HL-60 (cell line): ENCODE results near the gene PDE11A.

Experiments used
- DNase-seq, 2 experiments: peaks; one replicate each; pipeline ENCODE4 v3.0.0-alpha.2; 2010 to 2020; ENCODE audit warnings: low read depth in 1 of 2, low spot score in 1 of 2
- H3K27ac ChIP-seq: fragments of 250-450 bp; sonication (Bioruptor Pico); replicated peaks from 2 replicates; pipeline ENCODE4 v1.5.1; 2020; ENCODE audit warnings: mild to moderate bottlenecking, moderate library complexity
- H3K27me3 ChIP-seq: fragments of 250-450 bp; sonication (Bioruptor Pico); 2 replicates; pipeline ENCODE4 v1.5.1; 2021; ENCODE audit warnings: mild to moderate bottlenecking, moderate library complexity; ENCODE audit not compliant: insufficient read depth, poor library complexity, severe bottlenecking
- H3K4me3 ChIP-seq: replicated peaks from 2 replicates; pipeline ENCODE4 v1.5.1; 2011; ENCODE audit warnings: mild to moderate bottlenecking, control low read depth, low read length; ENCODE audit not compliant: insufficient read depth
- CTCF ChIP-seq: IDR thresholded peaks from one replicate; pipeline ENCODE4 v1.5.1; 2011; ENCODE audit warnings: low read length, control low read depth, inconsistent platforms; ENCODE audit not compliant: insufficient read depth
- GABPA ChIP-seq: IDR thresholded peaks from 2 replicates; pipeline ENCODE4 v1.6.1; 2012; ENCODE audit warnings: low read depth
- POLR2AphosphoS5 ChIP-seq: IDR thresholded peaks from 2 replicates; pipeline ENCODE4 v1.6.1; 2012; ENCODE audit warnings: low read depth
- REST ChIP-seq: IDR thresholded peaks from 2 replicates; pipeline ENCODE4 v1.6.1; 2012; ENCODE audit warnings: low read depth; ENCODE audit not compliant: insufficient replicate concordance
- SPI1 ChIP-seq: IDR thresholded peaks from 2 replicates; pipeline ENCODE4 v1.6.1; 2012; ENCODE audit warnings: low read depth, mild to moderate bottlenecking, borderline replicate concordance

PDE11A gene

GRCh38 chr2:177662895-177663294 lies 409.7 kb downstream of the PDE11A start:
- TF ChIP-seq CTCF, result no peak
- TF ChIP-seq POLR2AphosphoS5, result no peak
- TF ChIP-seq SPI1, result no peak
- no peak for TF ChIP-seq REST
- no peak for TF ChIP-seq GABPA
- Histone ChIP-seq H3K4me3 (no peak overlapping the region), H3K27ac (no peak overlapping the region), H3K27me3 (peaks cover 2% of the 10 kb centered on the region)
- no peak for DNase-seq

DNA sequence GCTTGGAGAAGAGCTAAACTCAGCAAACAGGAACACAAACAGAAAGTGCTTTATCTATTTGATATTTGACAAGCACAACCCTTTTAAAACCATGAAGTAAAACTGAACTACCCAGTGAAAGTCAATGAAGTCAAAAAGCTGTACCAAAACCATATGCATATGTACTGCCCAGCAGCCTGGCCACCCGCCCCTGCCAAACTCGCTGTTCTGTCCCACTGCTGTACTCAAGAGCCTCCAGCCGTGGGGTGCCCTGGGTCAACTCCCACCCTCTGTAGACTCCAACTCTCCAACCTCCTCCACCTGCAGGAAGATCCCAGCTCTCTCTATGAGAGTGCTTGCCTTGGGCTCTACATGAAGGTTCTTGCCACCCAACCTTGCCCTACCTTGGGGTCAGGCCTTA lies 411.8 kb downstream of the PDE11A start:
- DNase-seq, result no peak
- Histone ChIP-seq H3K27ac (no peak overlapping the region), H3K27me3 (peaks cover 2% of the 10 kb centered on the region), H3K4me3 (no peak overlapping the region)
- TF ChIP-seq CTCF, result no peak
- no peak for TF ChIP-seq GABPA
- TF ChIP-seq REST, result no peak
- no peak for TF ChIP-seq POLR2AphosphoS5
- no peak for TF ChIP-seq SPI1

DNA sequence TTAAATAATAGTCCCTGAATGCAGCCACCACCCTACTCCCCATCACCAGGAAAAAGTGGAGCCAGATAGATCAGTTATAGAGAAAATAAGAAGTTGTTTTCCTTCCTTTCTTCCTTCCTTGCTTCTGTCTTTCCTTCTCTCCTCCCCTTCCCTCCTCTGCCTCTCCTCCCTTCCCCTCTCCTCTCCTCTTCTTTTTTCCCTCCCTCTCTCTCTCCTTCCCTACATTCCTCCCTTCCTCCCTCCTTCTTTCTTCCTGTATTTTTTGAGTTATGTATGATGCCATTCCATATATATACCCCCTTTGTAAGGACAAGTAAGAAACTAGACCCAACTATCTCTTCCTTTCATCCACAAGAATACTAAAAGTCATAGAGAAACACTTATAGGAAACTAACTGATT lies 414.3 kb downstream of the PDE11A start:
- no peak for TF ChIP-seq POLR2AphosphoS5
- TF ChIP-seq CTCF, result no peak
- no peak for TF ChIP-seq SPI1
- no peak for TF ChIP-seq GABPA
- TF ChIP-seq REST, result no peak
- no peak for DNase-seq
- Histone ChIP-seq H3K4me3 (no peak overlapping the region), H3K27ac (no peak overlapping the region), H3K27me3 (peaks cover 2% of the 10 kb centered on the region)
